Endothelial cell of umbilical vein (primary cell): Measurements from ENCODE around the gene GAN. TPM values are rescaled to one million over a fixed set of nuclear protein-coding genes. Genes with fewer than 3 reads are reported as not detected.

ENCODE experiments used
- BruUV-seq: library from RNA; stranded (reverse); fragments of 400-500 nt; replicated peaks from 2 replicates; lab custom pipeline; 2021; lab: Mats Ljungman, UMichigan
- CTCF ChIA-PET: fragments of 300-600, 350-600 bp; sonication (Branson Sonifier 250); formaldehyde crosslinking; loops from one replicate; lab custom pipeline; 2021; ENCODE audit warnings: antibody characterized with exemption, inconsistent platforms; lab: Charles Lee
- POLR2A ChIA-PET: fragments of 300-600, 350-600 bp; sonication (Branson Sonifier 250); formaldehyde crosslinking; loops from one replicate; lab custom pipeline; 2021; ENCODE audit warnings: antibody characterized with exemption, inconsistent platforms; lab: Charles Lee
- DNase-seq: peaks from one replicate; pipeline ENCODE4 v3.0.0-alpha.2; 2011; ENCODE audit warnings: low read depth, low spot score
- FAIRE-seq: peaks from 2 replicates; lab custom pipeline; 2011; peaks lifted over from hg19 to GRCh38; lab: Jason Lieb, UNC
- H2AFZ ChIP-seq: 2 replicates; pipeline ENCODE4 v1.6.0; 2012; ENCODE audit warnings: low read depth, low read length, control low read depth, inconsistent platforms
- H3K27ac ChIP-seq: 2 replicates; pipeline ENCODE4 v1.5.1; 2011; ENCODE audit warnings: low read depth, mild to moderate bottlenecking, control low read depth, low read length, moderate library complexity; ENCODE audit not compliant: insufficient read depth
- H3K27me3 ChIP-seq, 2 experiments: 2 replicates each; pipeline versions ENCODE4 v1.6.0 to v1.6.1; 2011; ENCODE audit warnings: low read length in 2 of 2, mixed read lengths in 1 of 2; ENCODE audit not compliant: control insufficient read depth in 2 of 2, insufficient read depth in 2 of 2
- H3K36me3 ChIP-seq, 2 experiments: 2 replicates in 1 of 2; 3 replicates in 1 of 2; pipeline ENCODE4 v1.5.1; 2011; ENCODE audit warnings: low read length in 2 of 2, mild to moderate bottlenecking in 1 of 2, moderate library complexity in 1 of 2; ENCODE audit not compliant: control insufficient read depth in 2 of 2, insufficient read depth in 2 of 2; ENCODE audit errors: extremely low read depth in 1 of 2
- H3K4me1 ChIP-seq: 3 replicates; pipeline ENCODE4 v1.5.1; 2011; ENCODE audit warnings: mild to moderate bottlenecking, low read length; ENCODE audit not compliant: control insufficient read depth, insufficient read depth; ENCODE audit errors: extremely low read depth
- H3K4me2 ChIP-seq: 2 replicates; pipeline ENCODE4 v1.6.1; 2011; ENCODE audit warnings: low read length, control low read depth, mixed read lengths; ENCODE audit not compliant: insufficient read depth
- H3K4me3 ChIP-seq, 3 experiments: fragments of 200-600 bp in 1 of 3; sonication (generic), shearing (Covaris generic) in 1 of 3; replicated peaks in 1 of 3; 2 replicates each; pipeline ENCODE4 v1.5.1; 2011 to 2016; ENCODE audit warnings: control low read depth in 3 of 3, low read length in 3 of 3, mild to moderate bottlenecking in 2 of 3, inconsistent platforms in 1 of 3, low read depth in 1 of 3, moderate library complexity in 1 of 3; ENCODE audit not compliant: insufficient read depth in 1 of 3
- H3K79me2 ChIP-seq: 2 replicates; pipeline ENCODE4 v1.6.0; 2012; ENCODE audit warnings: low read length, inconsistent platforms; ENCODE audit not compliant: control insufficient read depth, insufficient read depth
- H3K9ac ChIP-seq: replicated peaks from 2 replicates; pipeline ENCODE3; 2011; ENCODE audit warnings: low read length, control low read depth; ENCODE audit not compliant: insufficient read depth; ENCODE audit errors: extremely low read depth
- H3K9me1 ChIP-seq: replicated peaks from 3 replicates; pipeline ENCODE4 v1.6.0; 2011; ENCODE audit warnings: mild to moderate bottlenecking, low read length; ENCODE audit not compliant: control insufficient read depth, insufficient read depth; ENCODE audit errors: extremely low read depth
- H3K9me3 ChIP-seq: replicated peaks from 2 replicates; pipeline ENCODE4 v1.5.1; 2012; ENCODE audit warnings: low read length, inconsistent platforms; ENCODE audit not compliant: control insufficient read depth, insufficient read depth
- H4K20me1 ChIP-seq: replicated peaks from 2 replicates; pipeline ENCODE3; 2011; ENCODE audit warnings: mild to moderate bottlenecking, low read length; ENCODE audit not compliant: control insufficient read depth, insufficient read depth; ENCODE audit errors: extremely low read depth
- EZH2 ChIP-seq: IDR thresholded peaks from 2 replicates; pipeline ENCODE4 v1.6.1; 2012; ENCODE audit warnings: borderline replicate concordance, low read depth, mild to moderate bottlenecking, moderate library complexity, low read length, inconsistent platforms; ENCODE audit not compliant: severe bottlenecking
- GATA2 ChIP-seq: IDR thresholded peaks from 2 replicates; pipeline ENCODE4 v1.7.0; 2011; ENCODE audit warnings: low read depth, mild to moderate bottlenecking, moderate library complexity, mixed read lengths, low read length; ENCODE audit not compliant: insufficient read length, insufficient read depth
- JUN ChIP-seq: IDR thresholded peaks from 2 replicates; pipeline ENCODE4 v1.6.1; 2011; ENCODE audit warnings: borderline replicate concordance, low read depth; ENCODE audit not compliant: insufficient read length, insufficient read depth
- MYC ChIP-seq: IDR thresholded peaks from one replicate; pipeline ENCODE4 v1.6.1; 2011; ENCODE audit warnings: mild to moderate bottlenecking, low read depth, low read length
- POLR2A ChIP-seq: IDR thresholded peaks from 2 replicates; pipeline ENCODE4 v1.6.1; 2012; ENCODE audit warnings: low read depth, mild to moderate bottlenecking, control low read depth, low read length
- dilution Hi-C: fragments of 300-500 bp; cut with MboI; formaldehyde crosslinking; loops from one replicate; pipeline ENCODE4 v1.15.0; 2019; ENCODE audit warnings: low sequenced_read_pairs; ENCODE audit not compliant: extremely low pct_ligation_motif_present
- intact Hi-C: fragments of 100-400 bp; cut with micrococcal nuclease; formaldehyde crosslinking; loops from one replicate; pipeline ENCODE4 v1.10.0; 2022
- polyA plus RNA-seq, 4 experiments: library from polyadenylated mRNA; depleted of rRNA in 3 of 4; stranded (reverse) in 3 of 4; unstranded in 1 of 4; fragments of >200 nt; gene quantifications; 2 replicates each; pipeline versions ENCODE4 v1.2.1 to v1.2.3, GENCODE V29; 2011 to 2012; ENCODE audit warnings: missing spikeins in 1 of 4
- total RNA-seq: library from RNA; stranded (reverse); gene quantifications from 2 replicates; pipeline ENCODE4 v1.2.3, GENCODE V29; 2021
- TF ChIP-seq, protein P1 (sequence below): IDR thresholded peaks from 2 replicates; pipeline ENCODE4 v1.6.1; 2011; ENCODE audit not compliant: insufficient read depth, insufficient read length
- TF ChIP-seq, protein P2 (sequence below), 2 donors: IDR thresholded peaks; 1 replicate in 1 of 2; 2 replicates in 1 of 2; pipeline ENCODE4 v1.5.1; 2011; ENCODE audit warnings: low read length in 2 of 2, mild to moderate bottlenecking in 2 of 2, moderate library complexity in 2 of 2, control low read depth in 1 of 2, inconsistent platforms in 1 of 2, low read depth in 1 of 2; ENCODE audit not compliant: insufficient read depth in 1 of 2; ENCODE audit errors: extremely low read depth in 1 of 2

Gene GAN
- total and polyA plus RNA-seq, 2 donors (not counting 3 experiments of a cell fraction or from before 2014, with no cell fraction given), result 1.8 to 11.1 TPM

DNA sequence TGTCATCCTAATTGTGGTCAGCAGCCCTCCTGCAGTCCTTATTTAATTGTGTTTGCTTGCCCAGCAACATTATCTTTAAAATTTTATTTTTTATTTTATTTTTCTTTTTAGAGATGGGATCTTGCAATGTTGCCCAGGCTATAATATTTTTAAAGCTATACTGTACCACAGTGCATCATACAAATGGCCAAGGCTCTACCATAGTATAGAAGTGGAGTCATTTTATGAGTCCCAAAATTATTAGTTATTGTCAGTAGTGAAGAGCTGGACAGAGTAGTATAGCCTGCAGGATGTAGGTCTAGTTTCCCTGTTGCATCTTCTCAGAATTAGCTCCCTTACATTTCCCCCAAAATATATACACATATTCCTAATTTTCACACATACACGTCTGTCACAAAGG lies 44.1 kb downstream of the GAN start:
- no peak overlapping the region for H3K27ac ChIP-seq
- BruUV-seq, result no TSS peak
- DNase-seq, result no peak
- FAIRE-seq, result no peak
- dilution Hi-C loops, result loop anchor here (25.0 kb wide), 1 partner anchor 103 kb away; no protein-coding TSS in a partner anchor
- no peaks in the 10 kb centered on the region for H3K9me1 ChIP-seq
- no peak overlapping the region for H3K4me3 ChIP-seq
- H3K4me2 ChIP-seq, result no peak overlapping the region
- no peaks in the 10 kb centered on the region for H3K9me3 ChIP-seq
- no peaks in the 10 kb centered on the region for H3K4me1 ChIP-seq
- H3K9ac ChIP-seq, result no peak overlapping the region
- POLR2A ChIA-PET, result no interaction called here
- intact Hi-C loops, result loop anchor here (5.0 kb wide), 1 partner anchor 152 kb away; no protein-coding TSS in a partner anchor
- CTCF ChIA-PET, result no interaction called here
- H4K20me1 ChIP-seq, result no peaks in the 10 kb centered on the region
- peaks cover 2 to 12% of the 10 kb centered on the region in 2 experiments for H3K36me3 ChIP-seq
- TF ChIP-seq, protein P1, sequence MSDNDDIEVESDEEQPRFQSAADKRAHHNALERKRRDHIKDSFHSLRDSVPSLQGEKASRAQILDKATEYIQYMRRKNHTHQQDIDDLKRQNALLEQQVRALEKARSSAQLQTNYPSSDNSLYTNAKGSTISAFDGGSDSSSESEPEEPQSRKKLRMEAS, result no peak
- no peak for TF ChIP-seq MYC
- TF ChIP-seq, protein P2, sequence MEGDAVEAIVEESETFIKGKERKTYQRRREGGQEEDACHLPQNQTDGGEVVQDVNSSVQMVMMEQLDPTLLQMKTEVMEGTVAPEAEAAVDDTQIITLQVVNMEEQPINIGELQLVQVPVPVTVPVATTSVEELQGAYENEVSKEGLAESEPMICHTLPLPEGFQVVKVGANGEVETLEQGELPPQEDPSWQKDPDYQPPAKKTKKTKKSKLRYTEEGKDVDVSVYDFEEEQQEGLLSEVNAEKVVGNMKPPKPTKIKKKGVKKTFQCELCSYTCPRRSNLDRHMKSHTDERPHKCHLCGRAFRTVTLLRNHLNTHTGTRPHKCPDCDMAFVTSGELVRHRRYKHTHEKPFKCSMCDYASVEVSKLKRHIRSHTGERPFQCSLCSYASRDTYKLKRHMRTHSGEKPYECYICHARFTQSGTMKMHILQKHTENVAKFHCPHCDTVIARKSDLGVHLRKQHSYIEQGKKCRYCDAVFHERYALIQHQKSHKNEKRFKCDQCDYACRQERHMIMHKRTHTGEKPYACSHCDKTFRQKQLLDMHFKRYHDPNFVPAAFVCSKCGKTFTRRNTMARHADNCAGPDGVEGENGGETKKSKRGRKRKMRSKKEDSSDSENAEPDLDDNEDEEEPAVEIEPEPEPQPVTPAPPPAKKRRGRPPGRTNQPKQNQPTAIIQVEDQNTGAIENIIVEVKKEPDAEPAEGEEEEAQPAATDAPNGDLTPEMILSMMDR (IDR thresholded peaks at IDR 0.05; ENCODE audit: extremely low read depth in 1 of 2, insufficient read depth in 1 of 2, low read depth in 1 of 2, low read length in 2 of 2), result no peak
- TF ChIP-seq POLR2A, result no peak
- TF ChIP-seq GATA2, result no peak
- TF ChIP-seq JUN, result no peak
- TF ChIP-seq EZH2, result no peak
- no peak overlapping the region for H2AFZ ChIP-seq
- H3K27me3 ChIP-seq, result no peaks in the 10 kb centered on the region
- no peaks in the 10 kb centered on the region for H3K79me2 ChIP-seq
